HUES48 (cell line): ENCODE data around the gene COL11A1.

Experiments
- H3K27ac ChIP-seq: one replicate; pipeline ENCODE4 v1.7.0; 2013; ENCODE audit warnings: low read depth, low read length, inconsistent platforms
- H3K27me3 ChIP-seq: 2 replicates; pipeline ENCODE4 v1.6.1; 2013; ENCODE audit warnings: mild to moderate bottlenecking, low read length; ENCODE audit not compliant: control insufficient read depth, insufficient read depth
- H3K36me3 ChIP-seq: 2 replicates; pipeline ENCODE4 v1.6.1; 2013; ENCODE audit warnings: low read length; ENCODE audit not compliant: control insufficient read depth, insufficient read depth
- H3K4me1 ChIP-seq: 2 replicates; pipeline ENCODE4 v1.6.1; 2013; ENCODE audit warnings: mild to moderate bottlenecking, low read length; ENCODE audit not compliant: control insufficient read depth, insufficient read depth
- H3K4me3 ChIP-seq: 2 replicates; pipeline ENCODE4 v1.5.1; 2013; ENCODE audit warnings: mild to moderate bottlenecking, low read depth, low read length
- H3K9ac ChIP-seq: 2 replicates; pipeline ENCODE4 v1.6.1; 2013; ENCODE audit warnings: mild to moderate bottlenecking, low read depth, low read length, moderate library complexity
- H3K9me3 ChIP-seq: 2 replicates; pipeline ENCODE4 v1.6.1; 2013; ENCODE audit warnings: low read length; ENCODE audit not compliant: control insufficient read depth, insufficient read depth

Gene COL11A1

DNA sequence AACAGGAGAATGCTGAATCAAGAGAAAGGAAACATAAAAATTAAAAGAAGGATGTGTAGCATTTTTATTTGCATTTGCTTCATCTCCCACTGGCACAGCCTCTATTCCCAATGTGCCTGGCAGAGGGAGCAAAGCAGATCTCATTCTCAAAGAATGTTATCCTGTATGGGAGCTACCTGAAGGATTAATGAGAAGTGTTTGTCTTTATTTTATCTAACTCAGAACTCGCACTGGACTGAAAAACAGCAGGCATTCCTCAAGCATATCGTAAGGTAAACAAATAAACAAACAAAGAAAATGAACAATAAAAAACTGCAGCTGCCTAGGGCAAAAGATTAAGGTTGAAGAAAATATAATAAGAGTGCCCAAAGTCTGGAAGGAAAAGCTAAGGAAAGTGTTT, 12.7 kb upstream of the COL11A1 start:
- H3K9me3 ChIP-seq: no peaks in the 10 kb centered on the region
- no peak overlapping the region for H3K27ac ChIP-seq
- H3K9ac ChIP-seq: no peak overlapping the region
- H3K27me3 ChIP-seq: no peaks in the 10 kb centered on the region
- H3K4me3 ChIP-seq: no peak overlapping the region
- H3K36me3 ChIP-seq: no peaks in the 10 kb centered on the region
- no peaks in the 10 kb centered on the region for H3K4me1 ChIP-seq

DNA sequence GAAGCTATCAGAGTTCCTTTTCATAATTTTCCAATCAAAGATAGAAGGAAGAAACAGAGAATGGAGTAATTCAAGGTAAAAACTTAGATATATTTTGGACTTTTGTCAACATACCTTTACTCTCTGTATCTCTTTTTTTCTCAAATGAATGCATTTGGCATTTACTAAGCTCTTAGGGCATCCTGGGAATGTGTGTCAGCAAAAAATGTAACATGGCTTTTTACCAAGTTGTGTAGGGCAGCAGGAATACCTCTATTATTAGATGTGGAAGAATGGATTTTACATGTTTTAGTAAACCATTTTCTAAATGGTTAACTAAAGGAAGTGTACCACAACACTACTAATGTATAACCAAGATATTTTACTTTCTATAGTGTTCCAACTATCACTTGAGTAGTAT, 4.2 kb upstream of the COL11A1 start:
- H3K27me3 ChIP-seq: peaks cover 7% of the 10 kb centered on the region
- no peaks in the 10 kb centered on the region for H3K36me3 ChIP-seq
- no peak overlapping the region for H3K27ac ChIP-seq
- H3K9me3 ChIP-seq: no peaks in the 10 kb centered on the region
- H3K9ac ChIP-seq: no peak overlapping the region
- no peak overlapping the region for H3K4me3 ChIP-seq
- H3K4me1 ChIP-seq: peaks cover 17% of the 10 kb centered on the region

GRCh38 chr1:103111926-103112325, 3.6 kb upstream of the COL11A1 start:
- no peak overlapping the region for H3K9ac ChIP-seq
- H3K27ac ChIP-seq: no peak overlapping the region
- H3K9me3 ChIP-seq: no peaks in the 10 kb centered on the region
- H3K27me3 ChIP-seq: peaks cover 10% of the 10 kb centered on the region
- no peak overlapping the region for H3K4me3 ChIP-seq
- H3K4me1 ChIP-seq: peaks cover 20% of the 10 kb centered on the region
- H3K36me3 ChIP-seq: no peaks in the 10 kb centered on the region

- Histone ChIP-seq H3K36me3 (no peaks in the 10 kb centered on the region), H3K9me3 (no peaks in the 10 kb centered on the region), H3K27me3 (peaks cover 10% of the 10 kb centered on the region), H3K4me3 (no peak overlapping the region), H3K27ac (no peak overlapping the region), H3K4me1 (peaks cover 20% of the 10 kb centered on the region), H3K9ac (no peak overlapping the region)
Measured at GRCh38 chr1:103110701-103111100, 2.4 kb upstream of the COL11A1 start.

DNA sequence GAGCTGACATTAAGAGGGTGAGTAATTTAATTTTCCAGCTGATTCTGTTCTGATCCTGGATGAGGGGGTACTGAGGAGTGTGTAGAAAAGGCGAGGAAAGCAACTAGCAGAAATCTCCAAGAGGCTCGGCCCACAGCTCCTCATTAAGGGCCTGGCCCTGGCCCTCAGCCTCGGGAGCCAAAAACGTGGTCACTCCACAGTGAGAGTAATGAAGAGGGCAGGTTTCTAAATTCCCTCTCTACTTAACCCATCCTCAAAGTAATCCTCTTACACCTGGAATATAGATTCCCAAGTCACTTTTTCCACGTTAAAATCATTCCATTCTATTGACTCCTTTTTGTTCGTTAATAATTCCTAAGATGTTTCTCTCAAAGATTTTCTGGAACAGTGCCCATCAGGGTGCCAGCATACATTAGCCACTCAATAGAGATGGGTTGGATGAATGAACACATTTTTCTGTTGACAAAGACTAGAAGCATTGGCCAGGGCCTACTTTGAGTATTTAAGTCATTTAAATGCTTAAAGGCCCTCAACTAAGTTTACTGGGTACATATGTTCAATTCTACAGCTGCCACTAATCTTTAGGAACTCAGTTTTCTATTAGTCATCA, 1.1 kb upstream of the COL11A1 start:
- Histone ChIP-seq H3K27me3 (peaks cover 10% of the 10 kb centered on the region), H3K4me3 (peak overlapping the region; percentile 92), H3K27ac (no peak overlapping the region), H3K9me3 (no peaks in the 10 kb centered on the region), H3K9ac (no peak overlapping the region), H3K36me3 (no peaks in the 10 kb centered on the region), H3K4me1 (peaks cover 20% of the 10 kb centered on the region)

DNA sequence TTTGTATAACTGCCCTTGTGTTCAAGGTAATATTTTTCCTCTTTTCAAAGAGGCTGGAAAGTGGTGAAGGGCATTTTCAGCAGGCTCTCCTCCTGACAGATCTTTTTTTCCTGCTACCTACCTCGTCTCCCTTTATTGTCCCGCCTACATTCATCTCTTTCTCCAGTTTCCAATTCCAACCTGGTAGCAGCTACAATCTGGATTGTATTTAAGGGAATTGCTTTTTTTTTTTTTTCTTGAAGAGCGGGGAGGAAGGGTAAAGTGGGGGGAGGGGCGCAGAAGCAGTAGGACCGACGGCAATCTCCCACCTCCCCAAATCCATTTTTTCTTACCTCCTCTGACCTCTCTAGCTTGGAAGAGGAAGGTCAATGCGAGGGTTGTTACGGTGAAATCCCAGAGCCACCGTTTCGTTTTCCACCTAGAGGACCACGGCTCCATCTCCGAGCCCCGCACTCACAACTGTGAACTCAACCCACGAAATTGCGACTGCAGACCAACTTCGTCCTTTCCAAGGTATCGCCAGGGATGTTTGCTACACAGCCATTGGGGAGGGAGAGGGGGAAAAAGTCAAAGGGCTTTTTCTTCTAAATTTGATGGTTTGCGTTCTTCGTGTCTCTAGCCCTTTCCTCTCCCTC, 464 bp downstream of the COL11A1 start:
- Histone ChIP-seq H3K36me3 (no peaks in the 10 kb centered on the region), H3K27me3 (peaks cover 10% of the 10 kb centered on the region), H3K4me3 (peak overlapping the region; percentile 92), H3K9me3 (no peaks in the 10 kb centered on the region), H3K9ac (peak overlapping the region; percentile 40; the same call in 1 of the 2 replicates), H3K27ac (no peak overlapping the region), H3K4me1 (peaks cover 20% of the 10 kb centered on the region)

- Histone ChIP-seq H3K9ac (peak overlapping the region; percentile 11; the same call in 1 of the 2 replicates), H3K4me1 (peaks cover 20% of the 10 kb centered on the region), H3K27me3 (peaks cover 10% of the 10 kb centered on the region), H3K36me3 (no peaks in the 10 kb centered on the region), H3K9me3 (no peaks in the 10 kb centered on the region), H3K27ac (no peak overlapping the region), H3K4me3 (peak overlapping the region; percentile 92)
Measured at GRCh38 chr1:103106426-103107341, 1.6 kb downstream of the COL11A1 start.

DNA sequence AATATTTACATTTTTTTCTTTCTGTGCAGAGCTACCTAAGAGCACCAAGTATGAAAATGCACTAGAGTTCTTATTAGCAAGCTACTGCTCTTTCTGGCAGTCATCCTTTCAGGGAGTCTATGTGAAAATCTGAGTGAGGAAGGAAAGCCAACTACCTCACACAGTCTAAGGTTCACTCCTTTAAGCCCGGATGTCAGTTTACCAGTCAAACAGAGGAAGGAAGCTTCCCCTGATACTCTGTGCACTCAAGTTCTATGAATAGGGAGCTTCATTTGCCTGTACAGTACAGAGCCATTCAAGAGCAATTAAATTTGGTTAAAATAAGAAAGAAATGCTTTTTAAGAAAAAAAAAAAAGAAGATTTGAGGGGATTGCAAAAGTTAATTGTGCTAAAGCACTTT, 6.9 kb downstream of the COL11A1 start:
- H3K27ac ChIP-seq: no peak overlapping the region
- no peak overlapping the region for H3K4me3 ChIP-seq
- H3K4me1 ChIP-seq: peaks cover 8% of the 10 kb centered on the region; the same call in 1 of the 2 replicates
- no peaks in the 10 kb centered on the region for H3K36me3 ChIP-seq
- no peak overlapping the region for H3K9ac ChIP-seq
- no peaks in the 10 kb centered on the region for H3K27me3 ChIP-seq
- H3K9me3 ChIP-seq: no peaks in the 10 kb centered on the region

DNA sequence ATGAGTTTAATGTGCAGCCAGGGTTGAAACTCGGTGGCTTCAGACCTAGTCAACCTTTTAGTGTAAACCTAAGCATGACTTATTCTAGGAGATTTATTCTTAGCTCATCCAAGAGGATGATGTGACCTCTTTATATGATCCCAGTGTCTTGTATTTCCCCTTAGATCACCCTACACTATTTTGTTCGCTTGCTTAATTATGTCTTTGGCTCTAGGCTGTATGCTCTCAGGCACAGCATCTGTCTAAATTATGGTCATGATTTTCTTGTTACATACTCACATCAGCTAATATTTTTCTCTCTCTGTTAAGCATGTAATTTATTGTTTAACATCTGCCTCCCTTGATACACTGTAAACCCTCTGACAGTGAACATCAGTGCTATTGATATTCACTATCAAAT, 19.1 kb downstream of the COL11A1 start:
- Histone ChIP-seq H3K36me3 (no peaks in the 10 kb centered on the region), H3K9ac (no peak overlapping the region), H3K9me3 (no peaks in the 10 kb centered on the region), H3K27me3 (no peaks in the 10 kb centered on the region), H3K4me3 (no peak overlapping the region), H3K4me1 (no peaks in the 10 kb centered on the region), H3K27ac (no peak overlapping the region)

DNA sequence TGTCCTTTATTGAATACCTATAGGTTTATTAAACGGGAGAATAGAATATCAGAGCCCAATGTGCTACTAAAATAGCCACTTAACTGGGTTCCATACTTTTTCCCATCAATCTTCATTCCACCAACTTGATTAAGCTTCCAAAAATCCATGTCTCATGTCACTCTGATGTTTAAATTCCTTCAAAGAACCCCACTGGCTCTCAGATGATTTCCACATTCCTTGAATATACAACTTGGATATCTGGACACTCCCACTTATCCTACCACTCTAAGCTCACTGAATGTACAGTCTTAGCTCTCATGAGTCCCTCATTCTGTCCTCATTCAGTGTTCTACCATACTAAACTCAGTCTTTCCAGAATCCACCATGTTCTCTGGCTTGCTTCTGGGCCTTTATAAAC, 21.1 kb downstream of the COL11A1 start:
- H3K4me1 ChIP-seq: no peaks in the 10 kb centered on the region
- H3K27ac ChIP-seq: no peak overlapping the region
- no peak overlapping the region for H3K4me3 ChIP-seq
- no peak overlapping the region for H3K9ac ChIP-seq
- H3K9me3 ChIP-seq: no peaks in the 10 kb centered on the region
- no peaks in the 10 kb centered on the region for H3K27me3 ChIP-seq
- no peaks in the 10 kb centered on the region for H3K36me3 ChIP-seq

DNA sequence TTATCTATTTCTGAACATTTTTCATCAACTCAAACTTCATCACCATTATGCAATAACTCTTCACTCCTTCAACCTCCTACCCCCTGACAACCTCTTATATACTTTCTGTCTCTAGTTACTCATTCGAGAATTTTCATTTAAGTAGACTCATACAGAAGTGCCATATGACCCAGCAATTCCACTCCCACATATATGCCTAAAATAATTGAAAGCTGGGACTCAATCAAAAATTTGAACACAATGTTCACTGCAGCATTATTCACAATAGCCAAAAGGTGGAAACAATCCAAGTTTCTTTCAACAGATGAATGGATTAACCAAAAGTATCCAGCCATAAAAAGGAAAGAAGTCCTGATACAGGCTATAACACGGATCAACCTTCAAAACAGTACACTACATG, 24.1 kb downstream of the COL11A1 start:
- Histone ChIP-seq H3K9me3 (no peaks in the 10 kb centered on the region), H3K27ac (no peak overlapping the region), H3K27me3 (no peaks in the 10 kb centered on the region), H3K4me3 (no peak overlapping the region), H3K4me1 (no peaks in the 10 kb centered on the region), H3K9ac (no peak overlapping the region), H3K36me3 (no peaks in the 10 kb centered on the region)
